Activated T-cell treated with anti-CD3 and anti-CD28 coated beads, Interleukin-2, amount 50 U/mL, for 1 hour (primary cell): ENCODE measurements around the gene BRD3.
A peak's percentile ranks its signal among the peaks of the same experiment; 100 is the strongest.

Source experiments
- DNase-seq: peaks from one replicate; pipeline ENCODE4 v3.0.0-alpha.2; 2020

The BRD3 gene

DNA sequence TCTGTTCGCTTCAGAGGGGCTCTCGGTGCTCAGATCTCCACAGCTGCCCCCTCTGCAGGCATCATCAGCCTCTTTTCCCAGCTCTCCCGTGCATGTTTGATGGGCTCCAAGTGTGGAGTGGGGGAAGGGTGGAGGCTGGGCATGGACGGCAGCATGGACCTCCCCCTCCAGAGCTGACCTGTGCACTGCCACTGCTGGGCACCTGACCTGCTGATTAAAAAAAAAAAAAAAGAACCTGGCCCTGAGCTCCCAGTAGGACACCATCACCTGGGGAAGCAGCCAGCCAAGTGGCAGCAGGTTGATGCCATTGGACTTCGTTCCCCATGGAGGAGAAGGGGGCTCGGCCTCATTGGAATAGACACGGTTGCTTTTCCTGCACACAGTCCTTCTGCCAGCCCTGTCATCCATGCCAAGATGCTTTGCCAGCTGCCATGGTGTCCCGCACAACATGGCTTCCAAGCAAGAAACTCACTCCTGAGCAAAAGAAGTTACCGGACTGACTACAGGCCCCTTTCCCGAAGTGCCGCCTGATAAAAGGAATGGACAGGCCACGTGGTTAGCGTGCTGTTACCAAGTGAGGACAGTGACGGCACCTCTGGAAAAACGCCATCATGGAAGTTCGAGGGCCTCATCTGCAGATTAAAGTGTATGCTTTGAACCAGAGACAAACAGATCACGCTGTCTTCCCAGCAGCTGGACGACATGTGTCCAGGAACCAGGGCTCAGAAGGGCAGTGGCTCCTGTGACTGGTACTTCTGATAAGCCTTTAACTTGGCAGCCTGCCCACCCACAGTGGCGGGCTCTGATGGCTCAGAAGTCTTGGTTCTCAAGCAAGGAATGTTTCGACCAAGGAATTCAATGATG, 57.3 kb downstream of the BRD3 start:
- DNase-seq, result no peak

DNA sequence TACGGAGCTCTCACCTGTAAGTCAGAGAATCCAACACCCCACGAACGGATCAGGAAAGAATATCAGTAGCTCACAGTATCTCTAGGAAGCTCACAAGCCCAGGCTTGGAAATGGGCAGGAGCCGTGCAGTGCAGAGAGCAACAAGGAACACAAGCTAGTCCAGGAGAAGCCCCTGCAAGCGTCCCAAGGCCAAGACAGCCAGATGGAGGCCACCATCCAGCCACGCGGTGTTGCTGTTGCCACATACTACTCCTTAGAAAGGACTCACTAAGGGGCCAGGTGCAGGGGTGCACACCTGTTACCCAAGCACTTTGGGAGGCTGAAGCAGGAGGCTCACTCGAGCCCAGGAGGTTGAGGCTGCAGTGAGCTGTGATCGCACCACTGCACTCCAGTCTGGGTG, 60.3 kb downstream of the BRD3 start:
- no peak for DNase-seq

DNA sequence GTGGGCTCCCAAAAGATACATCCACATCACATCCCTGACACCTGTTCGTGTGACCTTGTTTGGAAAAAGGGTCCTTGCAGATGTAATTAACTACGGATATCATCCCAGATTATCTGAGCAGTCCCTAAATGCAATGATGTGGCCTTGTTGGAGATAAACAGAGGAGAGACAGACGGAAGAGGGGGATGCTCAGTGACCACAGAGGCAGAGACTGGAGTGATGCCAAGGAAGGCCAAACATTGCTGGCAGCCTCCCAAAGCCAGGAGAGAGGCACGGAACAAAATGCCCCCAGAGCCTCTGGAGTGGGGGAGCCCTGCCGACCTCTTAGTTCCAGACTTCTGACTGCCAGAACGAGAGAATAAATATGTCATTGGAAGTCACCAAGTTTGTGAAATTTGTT, 60.7 kb downstream of the BRD3 start:
- DNase-seq, result no peak

DNA sequence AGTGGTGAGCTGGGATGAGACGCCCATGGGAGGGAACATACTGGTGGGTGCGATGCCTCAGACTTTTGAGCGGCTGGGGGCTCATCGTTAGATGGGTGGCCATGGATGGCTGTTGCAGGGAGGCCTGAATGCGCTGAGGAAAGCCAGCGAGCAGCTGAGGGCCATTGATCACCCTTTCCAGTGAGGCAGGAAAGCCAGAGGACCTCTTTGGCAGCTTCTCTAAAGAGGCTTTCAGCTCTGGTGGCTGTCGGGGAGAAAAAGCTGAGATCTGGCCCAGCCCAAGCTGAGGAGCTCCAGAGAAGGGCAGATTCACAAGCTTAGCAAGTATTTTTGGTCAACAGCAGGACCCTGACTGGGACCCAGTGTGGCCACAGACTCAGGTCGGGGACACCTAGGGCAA, 62.4 kb downstream of the BRD3 start:
- no peak for DNase-seq

DNA sequence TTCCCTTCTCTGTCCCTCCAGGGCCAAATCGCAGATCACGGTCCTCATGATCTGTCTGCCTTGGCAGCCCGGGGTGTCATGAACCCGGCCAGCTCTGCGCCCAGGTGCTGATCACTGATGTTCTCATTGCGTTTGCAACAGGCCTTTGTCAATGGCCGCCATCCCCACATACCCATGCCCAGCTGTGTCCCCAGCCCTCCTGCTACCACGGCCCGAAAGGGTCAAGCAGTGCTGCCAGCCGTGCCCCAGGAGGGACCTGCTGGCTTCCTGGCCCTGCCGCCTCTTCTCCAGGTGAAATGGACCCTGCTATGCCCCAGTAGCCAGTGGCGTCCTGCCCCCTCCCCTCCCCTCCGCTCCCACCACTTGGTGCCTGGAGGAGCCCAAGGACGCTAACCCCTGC, 62.9 kb downstream of the BRD3 start:
- DNase-seq, result no peak

DNA sequence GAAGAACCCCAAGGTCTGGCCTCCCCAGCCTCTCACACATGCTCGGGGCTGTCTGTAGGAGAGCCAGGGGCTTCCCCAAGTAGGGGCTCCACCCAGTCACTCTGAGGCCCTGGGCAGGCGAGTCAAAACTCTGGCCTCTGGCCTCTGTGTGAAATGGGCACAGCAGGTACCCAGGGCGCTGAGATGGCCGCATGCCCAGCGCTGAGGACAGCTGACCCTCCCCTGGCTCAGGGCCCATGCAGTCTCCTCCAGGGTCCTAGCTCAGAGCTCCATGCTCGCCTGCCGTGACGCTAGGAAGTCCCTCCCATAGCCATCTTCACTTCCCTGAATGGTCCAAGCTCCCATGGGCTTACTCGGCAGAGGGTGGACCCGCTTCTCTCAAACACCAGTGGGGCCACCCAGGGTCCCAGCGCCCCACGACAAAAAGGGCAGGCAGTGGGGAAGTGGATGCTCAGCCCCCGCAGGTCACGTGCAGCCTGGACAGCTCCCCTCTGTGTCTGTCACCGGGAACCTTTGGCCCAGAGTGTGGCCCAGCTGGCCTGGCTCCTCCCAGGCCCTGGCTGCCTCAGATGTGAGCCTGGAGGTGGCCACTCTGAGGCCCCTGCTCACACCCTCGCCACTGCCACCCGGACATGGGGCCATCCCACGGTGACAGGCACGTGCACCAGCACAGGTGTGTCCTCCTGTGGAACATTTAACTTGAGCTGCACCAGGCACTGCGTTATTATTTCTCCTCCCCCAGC, 63.5 kb downstream of the BRD3 start:
- DNase-seq, result no peak

DNA sequence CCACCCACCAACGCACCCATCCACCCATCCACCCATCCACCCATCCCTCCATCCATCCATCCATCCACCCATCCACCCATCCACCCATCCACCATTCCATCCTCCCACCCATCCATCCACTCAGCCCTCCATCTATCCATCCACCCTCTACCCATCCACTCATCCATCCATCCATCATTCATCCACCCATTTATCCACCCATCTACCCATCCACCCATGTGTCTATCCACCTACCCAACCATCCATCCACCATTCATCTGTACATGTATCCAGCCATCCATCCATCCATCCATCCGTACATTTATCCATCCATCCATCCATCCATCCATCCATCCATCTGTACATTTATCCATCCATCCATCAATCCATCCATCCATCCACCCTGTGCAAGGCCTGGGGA, 64.6 kb downstream of the BRD3 start:
- no peak for DNase-seq

DNA sequence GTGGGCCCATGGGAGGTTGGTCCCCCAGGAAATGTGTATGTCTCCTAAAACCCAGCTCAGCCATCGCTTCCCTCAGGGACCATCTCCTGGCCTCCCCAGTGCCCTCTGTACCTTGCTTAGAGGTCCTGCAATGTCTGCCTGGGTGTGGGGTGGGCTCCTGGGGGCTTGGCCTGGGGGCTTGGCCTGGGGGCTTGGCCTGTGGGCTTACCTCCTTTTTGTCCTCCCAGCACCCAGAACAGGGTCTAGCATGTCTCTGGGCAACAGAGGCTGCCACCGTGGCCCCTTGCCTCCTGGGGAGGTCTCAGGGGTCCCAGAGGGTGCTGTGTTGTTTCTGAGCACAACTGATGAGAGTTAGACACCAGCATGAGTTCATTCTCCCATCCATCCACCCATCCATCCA, 65.0 kb downstream of the BRD3 start:
- DNase-seq, result no peak

DNA sequence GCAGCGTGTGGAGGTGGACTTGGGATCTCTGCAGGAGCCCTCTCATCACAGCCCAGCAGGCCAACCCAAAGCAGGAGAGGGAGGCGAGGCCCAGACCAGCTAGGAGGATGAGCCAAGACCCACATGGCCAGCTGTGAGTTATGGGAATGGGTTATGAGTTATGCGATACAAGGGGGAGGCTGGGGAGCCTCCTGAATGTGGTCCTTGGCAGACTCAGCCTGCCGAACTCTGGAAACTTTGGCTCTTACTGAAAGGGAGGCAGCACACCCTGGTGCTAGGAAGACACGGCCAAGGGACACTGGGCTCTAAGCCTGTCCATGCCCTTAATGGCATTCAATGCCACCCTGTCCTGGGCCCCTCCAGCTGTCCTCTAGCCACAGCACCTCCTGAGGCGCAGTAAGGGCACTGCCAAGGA, 68.0 kb downstream of the BRD3 start:
- DNase-seq, result no peak

DNA sequence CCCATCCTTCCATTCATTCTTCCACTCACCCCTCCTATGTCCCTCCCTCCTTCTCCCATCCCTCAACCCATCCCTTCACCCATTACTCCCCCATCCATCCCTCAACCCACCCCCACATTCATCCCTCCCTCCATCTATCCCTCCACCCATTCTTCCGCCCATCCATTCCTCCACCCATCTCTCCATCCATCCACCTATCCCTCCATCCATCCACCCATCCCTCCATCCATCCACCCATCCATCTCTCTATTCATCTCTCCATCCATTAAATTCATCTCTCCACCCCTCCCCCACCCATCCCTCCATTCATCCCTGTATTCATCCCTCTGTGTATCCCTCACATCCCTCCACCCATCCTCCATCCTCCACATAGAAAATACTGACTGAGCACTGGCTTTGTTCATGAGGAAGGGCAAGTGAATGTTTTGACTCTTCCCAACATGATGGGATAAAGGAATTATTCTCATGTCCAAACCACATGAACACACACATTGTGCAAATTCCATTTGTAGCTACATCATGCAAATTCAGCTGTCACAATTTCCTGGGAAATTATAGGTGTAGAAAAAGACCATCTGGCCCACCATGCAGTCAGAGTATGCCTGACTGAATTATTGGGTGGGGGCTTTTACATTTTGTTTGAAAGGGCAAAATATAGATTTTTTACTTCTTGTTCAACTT, 68.8 kb downstream of the BRD3 start:
- DNase-seq, result no peak

DNA sequence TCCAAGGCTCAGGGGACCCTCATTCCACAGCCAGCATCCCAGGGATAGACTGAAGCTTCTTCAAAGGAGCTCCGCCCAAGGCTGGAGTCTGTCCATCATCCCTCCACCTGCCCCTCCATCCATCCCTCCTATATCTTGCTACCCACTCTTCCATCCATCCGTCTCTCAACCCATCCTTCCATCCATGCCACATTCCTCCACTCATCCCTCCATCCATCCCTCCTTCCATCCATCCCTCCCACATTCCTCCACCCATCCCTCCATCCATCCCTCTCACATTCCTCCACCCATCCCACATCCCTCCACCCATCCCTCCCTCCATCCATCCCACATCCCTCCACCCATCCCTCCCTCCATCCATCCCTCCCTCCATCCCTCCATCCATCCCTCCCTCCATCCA, 70.2 kb downstream of the BRD3 start:
- DNase-seq, result no peak

DNA sequence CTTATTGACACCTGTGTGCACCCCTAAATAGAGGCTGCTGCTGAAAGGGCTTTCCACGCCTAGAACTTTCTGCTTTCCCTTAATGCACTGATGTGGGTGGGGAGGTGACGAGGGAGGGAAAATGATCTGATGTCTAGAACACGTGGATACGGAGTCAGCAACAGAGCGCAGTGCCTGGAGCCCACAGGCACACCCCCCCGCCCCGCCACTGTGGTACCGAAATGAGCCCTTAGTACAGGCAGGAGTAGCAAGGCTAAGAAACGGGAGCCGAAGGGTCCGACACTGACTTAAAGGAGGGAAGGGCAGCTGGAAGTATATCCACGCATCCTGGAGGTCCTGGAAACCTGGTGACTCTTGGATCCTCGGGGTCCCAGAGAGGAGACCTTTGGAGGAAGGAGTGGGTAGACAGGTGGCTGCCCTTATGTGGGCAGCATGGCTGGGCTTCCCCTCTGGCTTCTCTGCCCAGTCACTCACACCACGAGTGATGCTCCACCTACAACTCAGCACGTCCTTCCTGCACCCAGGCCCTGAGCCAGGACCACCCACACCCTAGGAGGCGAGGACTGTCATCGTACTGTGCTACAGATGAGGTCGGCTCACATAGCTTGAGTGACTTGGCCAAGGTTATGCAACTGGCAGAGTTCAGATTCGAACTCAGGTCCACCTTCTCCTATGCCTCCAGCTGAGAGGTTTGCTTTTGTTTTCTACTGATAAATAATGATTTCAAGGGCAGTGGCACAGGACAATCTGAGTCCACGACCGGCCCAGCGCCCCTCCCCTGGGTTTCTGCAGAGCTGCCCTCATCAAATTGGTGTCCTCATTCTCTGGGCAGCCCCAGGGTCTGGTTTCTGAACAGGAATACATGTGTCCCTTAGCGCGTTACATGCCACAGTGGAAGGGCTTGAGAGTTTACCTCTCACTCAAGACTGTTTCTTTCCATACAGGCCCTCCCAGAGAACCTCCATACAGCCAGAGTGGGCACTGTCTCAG, 71.0 kb downstream of the BRD3 start:
- no peak for DNase-seq

DNA sequence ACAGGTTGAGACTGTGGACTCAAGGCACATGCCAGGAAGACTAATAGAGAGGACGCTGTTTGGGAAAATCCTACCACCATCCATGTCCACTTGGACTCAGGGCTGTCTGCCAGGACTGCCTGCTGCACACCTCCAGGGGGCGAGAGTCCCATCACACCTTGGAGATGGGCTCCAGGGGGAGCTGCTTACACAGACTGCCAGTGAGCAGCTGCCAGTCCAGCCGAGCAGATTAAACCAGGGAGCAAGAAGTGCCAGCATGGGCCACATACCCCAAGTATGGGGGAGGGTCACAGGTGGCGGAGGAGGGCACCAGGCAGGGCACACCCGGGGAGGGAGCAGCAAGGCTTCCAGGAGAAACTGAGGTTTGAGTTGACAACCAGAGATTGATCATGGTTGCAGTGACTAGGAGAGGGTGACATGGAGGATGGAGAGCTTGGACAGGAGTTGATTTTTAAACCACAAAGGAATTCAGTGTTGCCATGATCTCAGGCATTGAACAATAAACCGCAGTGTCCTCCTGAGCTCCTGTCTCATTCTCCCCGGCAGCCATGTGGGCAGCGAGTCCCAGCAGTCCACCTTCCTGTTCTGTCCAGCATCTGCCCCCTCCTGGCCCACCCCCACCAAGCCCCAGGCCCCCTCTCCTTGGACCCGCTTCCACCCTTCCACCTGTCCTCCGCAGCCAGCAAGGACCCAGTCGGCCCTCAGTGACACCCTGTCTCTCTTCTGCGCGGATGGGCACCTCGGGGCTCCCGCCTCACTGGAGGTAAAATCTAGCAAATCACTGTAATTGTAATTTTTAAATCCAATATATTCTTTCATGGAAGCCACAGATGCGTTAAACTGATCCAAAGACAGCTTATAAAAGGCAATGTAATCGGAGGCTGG, 72.6 kb downstream of the BRD3 start:
- no peak for DNase-seq

DNA sequence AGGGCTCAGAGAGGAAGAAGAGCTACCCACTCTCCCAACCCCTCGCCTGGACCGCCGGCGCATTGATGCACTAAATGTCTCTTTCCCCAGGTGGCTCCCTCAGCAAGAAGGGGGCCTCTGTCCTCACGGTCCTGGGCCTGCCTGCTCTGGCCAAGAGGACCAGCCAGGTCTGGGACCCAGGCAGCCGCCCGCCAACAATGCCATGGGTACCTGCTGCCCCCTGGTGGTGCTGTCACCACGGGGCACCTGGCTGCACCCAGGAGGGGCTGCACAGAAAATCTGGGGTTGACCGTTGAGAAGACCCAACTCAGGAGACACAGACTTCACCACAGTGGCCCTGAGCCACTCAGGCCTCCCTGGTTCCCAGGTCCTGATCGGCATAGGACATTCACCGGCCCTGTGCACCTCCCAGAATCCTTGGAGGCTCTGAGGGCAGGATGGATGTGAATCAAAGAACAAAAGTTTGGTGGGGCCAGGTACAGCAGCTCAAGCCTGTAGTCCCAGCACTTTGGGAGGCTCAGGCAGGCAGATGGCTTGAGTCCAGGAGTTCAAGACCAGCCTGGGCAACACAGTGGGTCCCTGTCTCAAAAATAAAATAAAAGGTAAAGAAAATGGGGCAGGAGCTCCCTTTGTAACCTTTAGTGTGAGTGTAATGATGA, 73.3 kb downstream of the BRD3 start:
- peak; percentile 82 for DNase-seq

DNA sequence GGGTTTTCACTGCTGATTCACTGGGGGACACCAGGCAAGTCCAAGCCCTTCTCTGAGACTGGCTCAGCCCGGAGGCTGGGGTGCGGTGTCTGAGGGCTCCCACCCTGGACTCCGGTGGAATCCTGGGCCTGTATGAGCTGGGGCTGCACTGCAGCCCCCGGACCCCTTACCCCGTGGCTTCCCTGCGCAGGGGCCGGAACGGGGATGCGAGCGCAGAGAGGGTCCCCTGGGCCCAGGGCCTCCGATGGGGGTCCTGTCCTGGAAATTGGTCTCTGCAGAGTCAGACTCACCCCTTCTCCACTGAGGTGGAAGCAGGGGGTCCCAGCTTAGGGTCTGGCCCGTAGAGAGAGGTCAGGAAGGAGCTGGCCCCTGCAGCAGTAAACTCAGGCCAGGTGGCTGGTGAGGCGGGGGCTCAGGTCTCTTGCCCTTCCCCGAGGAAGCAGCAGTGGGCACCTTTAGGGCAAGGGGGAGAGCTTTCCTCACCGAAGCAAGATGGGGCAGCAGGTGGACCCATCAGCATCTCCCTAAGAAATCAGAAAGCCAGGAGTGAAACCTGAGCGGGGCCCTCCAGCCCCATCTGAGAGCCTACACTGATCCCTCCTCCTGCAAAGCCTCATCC, 74.1 kb downstream of the BRD3 start:
- DNase-seq, result peak; percentile 36

DNA sequence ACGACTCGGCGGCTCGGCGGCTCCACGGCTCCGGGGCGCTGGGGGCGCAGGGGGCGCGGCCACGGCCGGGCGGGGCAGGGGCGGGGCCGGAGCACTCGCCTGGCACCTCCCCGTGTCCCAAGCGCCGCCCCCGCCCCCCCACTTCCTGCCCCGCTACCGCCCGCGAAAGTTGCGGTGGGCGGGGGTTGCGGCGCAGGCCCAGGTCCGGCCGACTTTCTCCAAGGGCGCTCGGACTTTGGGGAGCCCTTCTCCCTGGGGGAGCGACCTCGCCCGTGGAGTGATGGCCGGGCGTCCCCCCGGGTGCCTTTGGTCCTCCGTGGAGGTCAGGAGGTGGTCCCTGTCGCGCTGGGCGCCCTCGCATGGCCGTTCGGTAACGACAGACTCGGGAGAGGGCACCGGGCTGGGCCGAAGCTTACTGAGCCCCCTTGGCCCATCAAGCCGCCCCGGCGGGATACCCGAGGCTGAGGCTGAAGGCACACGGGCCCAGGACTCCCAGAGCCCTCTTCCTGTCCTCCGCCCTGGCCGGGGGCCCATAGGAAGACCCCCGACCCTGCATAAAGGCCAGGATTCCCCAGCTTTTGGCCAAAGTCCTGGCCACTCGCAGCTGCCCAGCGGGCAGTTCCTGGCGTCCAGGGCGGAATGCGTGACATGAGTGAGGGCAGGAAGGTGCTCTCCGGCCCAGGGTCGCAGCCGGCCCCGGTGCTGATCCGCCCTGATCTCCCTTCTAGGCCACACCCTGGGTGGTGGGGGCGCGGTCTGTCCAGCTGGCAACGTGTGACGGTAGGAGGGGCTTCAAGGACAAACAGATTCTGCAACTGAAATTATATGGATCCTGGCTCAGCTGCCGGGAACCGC, 74.8 kb downstream of the BRD3 start:
- peak; percentile 81 for DNase-seq

DNA sequence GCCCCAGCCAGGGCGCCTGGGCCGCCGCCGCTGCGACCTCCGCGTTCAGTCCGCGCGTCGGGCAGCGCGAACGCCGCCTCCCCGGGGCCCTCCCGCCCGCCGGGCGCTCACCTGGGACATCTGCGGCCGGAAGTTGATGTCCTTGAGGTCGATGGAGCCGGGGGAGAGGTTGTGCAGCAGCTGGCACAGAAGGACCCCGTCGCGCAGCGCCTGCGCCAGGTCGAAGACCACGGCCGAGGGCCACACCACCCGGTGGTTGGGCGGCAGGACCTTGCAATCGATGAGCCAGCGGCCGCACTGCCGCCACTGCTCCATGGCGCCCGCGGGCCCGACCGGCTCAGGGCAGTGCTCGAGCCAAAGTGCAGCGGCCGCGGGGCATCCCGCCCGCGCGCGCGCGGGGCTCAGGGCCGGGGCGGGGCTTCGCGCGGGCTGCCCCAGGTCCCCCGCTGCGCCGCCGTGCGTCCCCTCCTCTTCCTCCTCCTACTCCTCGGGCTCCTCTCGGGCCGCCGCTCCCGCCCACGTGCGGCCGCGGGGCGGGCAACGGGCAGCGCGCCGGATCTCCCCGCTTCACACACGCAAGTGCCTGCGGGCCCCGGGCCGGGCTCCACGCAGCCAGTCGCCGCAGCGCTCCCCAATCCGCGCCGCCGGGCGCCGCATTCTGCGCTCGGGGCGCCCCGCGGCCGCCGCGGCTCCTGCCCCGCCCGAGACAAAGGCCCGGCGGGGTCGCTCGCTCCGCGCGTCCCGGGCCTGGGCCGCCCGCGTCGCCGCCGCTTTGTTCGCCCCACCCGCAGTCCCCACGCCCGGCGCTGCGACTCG, 75.7 kb downstream of the BRD3 start, which contains the start of gene VAV2:
TSS of gene VAV2 (minus strand) at position 361 of the 816 bp plus-strand sequence. CDS start at position 315, 46 bp downstream.
- DNase-seq, result peak; percentile 57

DNA sequence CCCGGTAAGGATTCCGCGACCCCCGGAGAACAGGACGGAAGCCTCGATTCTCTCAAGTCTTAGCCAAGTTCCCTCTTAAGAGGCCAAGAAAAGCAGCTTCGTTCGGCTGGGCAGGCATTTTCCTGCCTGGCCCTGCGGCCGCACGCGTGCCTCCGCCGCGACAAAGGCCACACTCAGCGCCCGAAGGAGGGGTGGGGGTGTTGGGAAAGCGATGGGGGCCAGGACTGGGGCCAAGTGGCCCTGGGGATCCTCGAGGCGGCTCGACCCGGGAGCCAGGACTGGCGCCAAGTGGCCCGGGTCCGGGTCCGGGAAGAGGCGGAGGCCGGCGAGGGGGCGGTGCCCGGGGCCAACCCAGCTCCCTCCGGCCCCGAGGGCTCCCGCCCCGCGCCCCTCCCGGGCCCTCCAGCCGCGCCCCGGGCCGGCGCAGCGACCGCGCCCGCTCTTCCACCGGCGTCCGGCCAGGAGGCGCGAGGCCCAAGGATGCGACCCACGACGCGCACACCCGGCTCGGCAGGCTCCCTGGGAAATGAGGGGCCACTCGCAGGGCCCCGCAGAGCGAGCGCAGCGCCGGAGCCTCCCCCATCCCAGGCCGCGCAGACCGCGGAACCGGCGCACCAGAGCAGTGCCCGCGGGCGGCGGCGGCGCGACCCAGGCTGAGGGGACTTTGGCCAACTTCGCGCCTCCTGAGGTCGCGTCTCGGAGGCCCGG, 76.5 kb downstream of the BRD3 start:
- no peak for DNase-seq
